Thyroid gland (tissue), 4 donors: Measurements from ENCODE around the gene CLN6.

Source experiments
- CTCF ChIP-seq, 6 experiments: fragments of 200-600 bp in 3 of 6; fragments of 450-650 bp in 3 of 6; sonication (generic) in 3 of 6; IDR thresholded peaks; one replicate each; pipeline ENCODE4 v1.5.1; 2016 to 2019; ENCODE audit warnings: antibody characterized with exemption in 6 of 6, mild to moderate bottlenecking in 2 of 6, inconsistent platforms in 1 of 6, moderate library complexity in 1 of 6
- POLR2A ChIP-seq, 2 donors: fragments of 450-650 bp; IDR thresholded peaks; one replicate each; pipeline ENCODE4 v1.6.1; 2017; ENCODE audit warnings: antibody characterized with exemption in 2 of 2, mild to moderate bottlenecking in 2 of 2, moderate library complexity in 1 of 2

- TF ChIP-seq CTCF (IDR thresholded peaks at IDR 0.05) (no peak), POLR2A (IDR thresholded peaks at IDR 0.05) (no peak)
Measured at GRCh38 chr15:68277131-68277602, 47.6 kb upstream of the CLN6 start.
